ENCODE data around the gene SCYGR5. TPM values are rescaled to one million over a fixed set of nuclear protein-coding genes. Genes with fewer than 3 reads are reported as not detected.

The SCYGR5 gene
- not detected in 2 replicates for total RNA-seq

GRCh38 chr2:227666631-227667170, at the start of gene SCYGR5:
TSS of gene SCYGR5 (plus strand) at chr2:227666804. CDS start at chr2:227666804, 0 bp downstream.

DNA sequence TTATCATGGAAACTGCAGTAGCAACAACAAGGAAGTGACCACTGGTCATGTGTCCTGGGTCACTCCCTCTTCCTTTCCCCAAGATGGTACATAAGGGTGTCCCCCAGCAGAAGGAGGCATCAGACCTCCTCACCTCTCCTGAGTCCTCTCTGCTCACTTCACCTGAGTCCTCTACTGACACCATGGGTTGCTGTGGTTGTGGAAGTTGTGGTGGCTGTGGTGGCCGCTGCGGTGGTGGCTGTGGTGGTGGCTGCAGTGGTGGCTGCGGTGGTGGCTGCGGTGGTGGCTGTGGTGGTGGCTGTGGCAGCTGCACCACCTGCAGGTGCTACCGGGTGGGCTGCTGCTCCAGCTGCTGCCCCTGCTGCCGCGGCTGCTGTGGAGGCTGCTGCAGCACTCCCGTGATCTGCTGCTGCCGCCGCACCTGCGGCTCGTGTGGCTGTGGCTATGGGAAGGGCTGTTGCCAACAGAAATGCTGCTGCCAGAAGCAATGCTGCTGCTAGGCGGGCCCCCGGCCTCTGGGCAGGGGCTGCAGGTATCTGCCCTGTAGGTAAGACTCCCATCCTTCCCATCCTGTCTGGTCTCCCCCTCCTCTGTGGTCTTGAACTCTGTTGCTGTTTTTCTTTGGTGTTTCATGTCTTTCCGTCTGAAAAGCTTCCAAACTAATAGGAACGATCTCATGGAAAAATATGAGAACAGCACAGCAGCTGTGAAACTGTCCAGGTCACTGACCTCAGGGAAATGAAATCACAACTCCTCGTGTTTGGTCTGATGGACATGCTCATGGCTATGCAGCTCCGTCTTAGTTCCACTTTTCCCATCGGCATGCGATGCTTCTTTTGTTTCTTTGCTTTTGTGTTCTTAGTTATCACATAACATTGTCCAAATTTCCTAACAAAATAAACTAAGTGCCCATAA, 49.0 kb upstream of the SCYGR5 start, which contains the start of gene SCYGR4:
SCYGR4 (plus strand) TSS at position 183 of the 915 bp plus-strand sequence; CDS start at position 183, 0 bp downstream.

Other genes starting within 250 kb of the SCYGR5 start
- gene AGFG1, start 194.6 kb upstream of the SCYGR5 start, total RNA-seq, result 18.6 and 59.1 TPM in 2 replicates
- gene SCYGR2, start 67.9 kb upstream of the SCYGR5 start, total RNA-seq, result not detected in 2 replicates
- gene SCYGR3, start 52.0 kb upstream of the SCYGR5 start, total RNA-seq, result not detected in 2 replicates
- not detected in 2 replicates for gene SCYGR4, start 49.3 kb upstream of the SCYGR5 start, total RNA-seq
- not detected in 2 replicates for gene SLC19A3, start 51.2 kb downstream of the SCYGR5 start, total RNA-seq
- gene SCYGR6, start 58.0 kb downstream of the SCYGR5 start, total RNA-seq, result not detected in 2 replicates
- not detected in 2 replicates for gene SCYGR7, start 61.5 kb downstream of the SCYGR5 start, total RNA-seq
- not detected in 2 replicates for gene SCYGR8, start 79.1 kb downstream of the SCYGR5 start, total RNA-seq
- gene CCL20, start 147.0 kb downstream of the SCYGR5 start, total RNA-seq, result 0.49 and 5.5 TPM in 2 replicates
- gene DAW1, start 204.8 kb downstream of the SCYGR5 start, total RNA-seq, result under 0.01 TPM in 1 of 2 replicates, not detected in the other

All from bladder microvascular endothelial cell (primary cell).